HG02678 (cell line): ENCODE data around the gene LONRF2.

Source experiments
- ATAC-seq: cut with Tn5 transposase; IDR thresholded peaks from one replicate; pipeline ENCODE4 v1.9.1; 2021; ENCODE audit warnings: mild to moderate bottlenecking, moderate library complexity; ENCODE audit not compliant: unreplicated experiment

LONRF2 gene

GRCh38 chr2:100237770-100238169 is 84.5 kb downstream of the LONRF2 start:
- ATAC-seq = no peak

- ATAC-seq = no peak
Measured at GRCh38 chr2:100237163-100237562, 85.1 kb downstream of the LONRF2 start.

- ATAC-seq = no peak
Measured at GRCh38 chr2:100236166-100236565, 86.1 kb downstream of the LONRF2 start.

GRCh38 chr2:100235581-100235980 is 86.7 kb downstream of the LONRF2 start:
- no peak for ATAC-seq

GRCh38 chr2:100235098-100235497 is 87.2 kb downstream of the LONRF2 start:
- peak; percentile 93 for ATAC-seq

GRCh38 chr2:100234141-100234540 is 88.2 kb downstream of the LONRF2 start:
- no peak for ATAC-seq

GRCh38 chr2:100233061-100233460 is 89.2 kb downstream of the LONRF2 start:
- ATAC-seq = no peak

GRCh38 chr2:100230754-100231153 is 91.5 kb downstream of the LONRF2 start:
- no peak for ATAC-seq

- ATAC-seq = no peak
Measured at GRCh38 chr2:100228967-100229366, 93.3 kb downstream of the LONRF2 start.

- no peak for ATAC-seq
Measured at GRCh38 chr2:100228415-100228814, 93.9 kb downstream of the LONRF2 start.

GRCh38 chr2:100224988-100225710 is 97.2 kb downstream of the LONRF2 start:
- ATAC-seq = no peak

GRCh38 chr2:100223502-100223901 is 98.8 kb downstream of the LONRF2 start:
- no peak for ATAC-seq
